HepG2 (cell line): Measurements from ENCODE around the gene SNRNP200. TPM values are rescaled to one million over a fixed set of nuclear protein-coding genes. Genes with fewer than 3 reads are reported as not detected.

Experiments used
- ARHGAP35 ChIP-seq: sonication (generic); formaldehyde crosslinking; IDR thresholded peaks from 2 replicates; pipeline ENCODE4 v1.9.0; 2022; ENCODE audit warnings: mild to moderate bottlenecking, inconsistent platforms, moderate library complexity, missing genetic modification reagents, borderline replicate concordance
- ASH2L ChIP-seq: fragments of 300-600, 200-600 bp; sonication (generic); IDR thresholded peaks from 2 replicates; pipeline ENCODE4 v1.7.0; 2017; ENCODE audit warnings: low read depth, mild to moderate bottlenecking, moderate library complexity, mixed read lengths, low read length; ENCODE audit not compliant: insufficient read length
- CHD2 ChIP-seq: IDR thresholded peaks from 2 replicates; pipeline ENCODE4 v1.6.1; 2011; ENCODE audit warnings: low read depth, low read length, improper control_type of control experiment
- FOXC1 ChIP-seq: sonication (generic); formaldehyde crosslinking; IDR thresholded peaks from 2 replicates; pipeline ENCODE4 v1.8.0; 2022; ENCODE audit warnings: mild to moderate bottlenecking, missing genetic modification reagents, borderline replicate concordance
- HOXA7 ChIP-seq: sonication (generic); formaldehyde crosslinking; IDR thresholded peaks from 2 replicates; pipeline ENCODE4 v1.8.1; 2022; ENCODE audit warnings: mild to moderate bottlenecking, missing genetic modification reagents, moderate library complexity
- MED13 ChIP-seq: sonication (generic); formaldehyde crosslinking; IDR thresholded peaks from 2 replicates; pipeline ENCODE4 v1.5.0; 2020; ENCODE audit warnings: missing genetic modification reagents
- MTF1 ChIP-seq: sonication (generic); formaldehyde crosslinking; IDR thresholded peaks from 2 replicates; pipeline ENCODE4 v1.5.0; 2020; ENCODE audit warnings: missing genetic modification reagents
- NCOA1 ChIP-seq: sonication (generic); formaldehyde crosslinking; IDR thresholded peaks from 2 replicates; pipeline ENCODE4 v1.9.0; 2021; ENCODE audit warnings: missing genetic modification reagents
- NFE2L1 ChIP-seq: sonication (generic); formaldehyde crosslinking; IDR thresholded peaks from 2 replicates; pipeline ENCODE4 v1.4.0; 2020; ENCODE audit warnings: missing genetic modification reagents, mild to moderate bottlenecking, borderline replicate concordance
- RAD51 ChIP-seq: fragments of 450-650 bp; IDR thresholded peaks from 2 replicates; pipeline ENCODE4 v1.6.1; 2016; ENCODE audit warnings: borderline replicate concordance
- RBFOX2 ChIP-seq: fragments of 200-400 bp; formaldehyde crosslinking; IDR thresholded peaks from 2 replicates; pipeline ENCODE4 v1.6.1; 2017; ENCODE audit warnings: low read depth, mild to moderate bottlenecking, low read length
- RXRA ChIP-seq: sonication (generic); formaldehyde crosslinking; IDR thresholded peaks from 2 replicates; pipeline ENCODE4 v1.5.1; 2020; ENCODE audit warnings: missing genetic modification reagents
- TGIF2 ChIP-seq: IDR thresholded peaks from 2 replicates; pipeline ENCODE4 v1.6.1; 2016; ENCODE audit warnings: control low read depth, missing compliant biosample characterization
- ZMYM4 ChIP-seq: sonication (generic); formaldehyde crosslinking; IDR thresholded peaks from 2 replicates; pipeline ENCODE4 v1.8.1; 2023; ENCODE audit warnings: mild to moderate bottlenecking, missing genetic modification reagents
- ZNF451 ChIP-seq: sonication (generic); formaldehyde crosslinking; IDR thresholded peaks from 2 replicates; pipeline ENCODE4 v1.5.0; 2020; ENCODE audit warnings: mild to moderate bottlenecking, missing genetic modification reagents
- ZNF564 ChIP-seq: sonication (generic); formaldehyde crosslinking; IDR thresholded peaks from 2 replicates; pipeline ENCODE4 v1.8.1; 2023; ENCODE audit warnings: mild to moderate bottlenecking, missing genetic modification reagents
- ZNF883 ChIP-seq: sonication (generic); formaldehyde crosslinking; IDR thresholded peaks from 2 replicates; pipeline ENCODE4 v1.5.1; 2020; ENCODE audit warnings: mild to moderate bottlenecking, missing genetic modification reagents; ENCODE audit errors: not compliant biosample characterization
- ZZZ3 ChIP-seq: sonication (generic); formaldehyde crosslinking; IDR thresholded peaks from 2 replicates; pipeline ENCODE4 v1.4.0; 2020; ENCODE audit warnings: missing genetic modification reagents, mild to moderate bottlenecking, borderline replicate concordance
- polyA plus RNA-seq, 8 experiments: library from polyadenylated mRNA; depleted of rRNA in 3 of 8; stranded (reverse) in 7 of 8; unstranded in 1 of 8; fragments of >200 nt; fragmentation: Illumina TruSeq in 4 of 8; extraction: Trizol in 4 of 8; gene quantifications; 2 replicates each; pipeline versions ENCODE4 v1.2.1 to v1.2.3, GENCODE V29; 2011 to 2016; ENCODE audit warnings: low read depth in 4 of 8, missing spikeins in 1 of 8, mixed read lengths in 1 of 8; ENCODE audit not compliant: insufficient read depth in 1 of 8
- total RNA-seq, 5 experiments: library from RNA; depleted of rRNA; stranded (reverse); fragments of >200 nt; fragmentation: Illumina TruSeq; extraction: Trizol; gene quantifications; 2 replicates each; pipeline ENCODE4 v1.2.3, GENCODE V29; 2016; ENCODE audit warnings: low read depth in 1 of 5
- TF ChIP-seq, protein P1 (sequence below): sonication (generic); formaldehyde crosslinking; IDR thresholded peaks from 2 replicates; pipeline ENCODE4 v1.5.1; 2020; ENCODE audit warnings: mild to moderate bottlenecking, missing genetic modification reagents, moderate library complexity
- TF ChIP-seq, protein P2 (sequence below): sonication (generic); formaldehyde crosslinking; IDR thresholded peaks from 2 replicates; pipeline ENCODE4 v1.8.0; 2023; ENCODE audit warnings: mild to moderate bottlenecking, missing genetic modification reagents
- TF ChIP-seq, protein P3 (sequence below): sonication (generic); formaldehyde crosslinking; conservative IDR thresholded peaks from 2 replicates; pipeline ENCODE4 v1.8.0; 2022; ENCODE audit warnings: low read depth, missing genetic modification reagents
- TF ChIP-seq, protein P4 (sequence below): IDR thresholded peaks from 2 replicates; pipeline ENCODE4 v1.6.1; 2016
- TF ChIP-seq, protein P5 (sequence below), 2 experiments: IDR thresholded peaks; 2 replicates each; pipeline ENCODE4 v1.6.1; 2011 to 2012; ENCODE audit warnings: low read length in 2 of 2, borderline replicate concordance in 1 of 2, low read depth in 1 of 2, mild to moderate bottlenecking in 1 of 2, moderate library complexity in 1 of 2

SNRNP200 gene
- total and polyA plus RNA-seq, 2 of the 13 experiments (the other 11 are each of a cell fraction or from before 2014, with no cell fraction given) = 99.0 to 232 TPM

DNA sequence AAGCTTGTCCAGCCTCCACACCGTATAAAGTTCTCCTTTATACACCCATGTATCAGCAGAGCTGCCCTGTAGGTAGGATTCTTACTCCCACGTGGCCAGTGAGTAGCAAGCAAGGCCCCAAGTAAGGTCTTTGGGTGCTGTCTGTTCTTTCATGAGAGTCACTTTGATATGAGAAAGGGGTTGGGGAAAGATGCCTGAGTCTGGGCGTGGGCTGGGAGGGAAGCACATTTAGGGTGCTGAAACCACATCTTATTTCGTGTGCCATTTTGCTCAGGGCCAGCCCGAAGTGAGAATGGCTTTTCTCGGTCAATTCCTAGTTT, 19.3 kb upstream of the SNRNP200 start (continued):
- no peak for TF ChIP-seq ZZZ3 (CRISPR knock-in tag)
- 0 out of 2 replicates have a peak, but pooled peaks have one; percentile 9 for TF ChIP-seq ZNF564 (CRISPR knock-in tag)
- no peak for TF ChIP-seq ZNF883
- no peak for TF ChIP-seq ARHGAP35 (CRISPR knock-in tag)
- TF ChIP-seq HOXA7 (CRISPR knock-in tag) = no peak
- TF ChIP-seq RBFOX2 = no peak
- TF ChIP-seq CHD2 = no peak
- TF ChIP-seq, protein P1, sequence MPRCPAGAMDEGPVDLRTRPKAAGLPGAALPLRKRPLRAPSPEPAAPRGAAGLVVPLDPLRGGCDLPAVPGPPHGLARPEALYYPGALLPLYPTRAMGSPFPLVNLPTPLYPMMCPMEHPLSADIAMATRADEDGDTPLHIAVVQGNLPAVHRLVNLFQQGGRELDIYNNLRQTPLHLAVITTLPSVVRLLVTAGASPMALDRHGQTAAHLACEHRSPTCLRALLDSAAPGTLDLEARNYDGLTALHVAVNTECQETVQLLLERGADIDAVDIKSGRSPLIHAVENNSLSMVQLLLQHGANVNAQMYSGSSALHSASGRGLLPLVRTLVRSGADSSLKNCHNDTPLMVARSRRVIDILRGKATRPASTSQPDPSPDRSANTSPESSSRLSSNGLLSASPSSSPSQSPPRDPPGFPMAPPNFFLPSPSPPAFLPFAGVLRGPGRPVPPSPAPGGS = no peak
- TF ChIP-seq ZMYM4 (CRISPR knock-in tag) = no peak
- TF ChIP-seq RAD51 = no peak
- TF ChIP-seq NCOA1 (CRISPR knock-in tag) = no peak
- no peak for TF ChIP-seq TGIF2 (CRISPR knock-in tag)
- 0 out of 2 replicates have a peak, but pooled peaks have one; percentile 9 for TF ChIP-seq FOXC1 (CRISPR knock-in tag)
- no peak for TF ChIP-seq MTF1 (CRISPR knock-in tag)
- TF ChIP-seq, protein P2, sequence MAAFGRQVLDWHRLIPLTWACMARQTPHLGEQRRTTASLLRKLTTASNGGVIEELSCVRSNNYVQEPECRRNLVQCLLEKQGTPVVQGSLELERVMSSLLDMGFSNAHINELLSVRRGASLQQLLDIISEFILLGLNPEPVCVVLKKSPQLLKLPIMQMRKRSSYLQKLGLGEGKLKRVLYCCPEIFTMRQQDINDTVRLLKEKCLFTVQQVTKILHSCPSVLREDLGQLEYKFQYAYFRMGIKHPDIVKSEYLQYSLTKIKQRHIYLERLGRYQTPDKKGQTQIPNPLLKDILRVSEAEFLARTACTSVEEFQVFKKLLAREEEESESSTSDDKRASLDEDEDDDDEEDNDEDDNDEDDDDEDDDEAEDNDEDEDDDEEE = no peak
- TF ChIP-seq, protein P3, sequence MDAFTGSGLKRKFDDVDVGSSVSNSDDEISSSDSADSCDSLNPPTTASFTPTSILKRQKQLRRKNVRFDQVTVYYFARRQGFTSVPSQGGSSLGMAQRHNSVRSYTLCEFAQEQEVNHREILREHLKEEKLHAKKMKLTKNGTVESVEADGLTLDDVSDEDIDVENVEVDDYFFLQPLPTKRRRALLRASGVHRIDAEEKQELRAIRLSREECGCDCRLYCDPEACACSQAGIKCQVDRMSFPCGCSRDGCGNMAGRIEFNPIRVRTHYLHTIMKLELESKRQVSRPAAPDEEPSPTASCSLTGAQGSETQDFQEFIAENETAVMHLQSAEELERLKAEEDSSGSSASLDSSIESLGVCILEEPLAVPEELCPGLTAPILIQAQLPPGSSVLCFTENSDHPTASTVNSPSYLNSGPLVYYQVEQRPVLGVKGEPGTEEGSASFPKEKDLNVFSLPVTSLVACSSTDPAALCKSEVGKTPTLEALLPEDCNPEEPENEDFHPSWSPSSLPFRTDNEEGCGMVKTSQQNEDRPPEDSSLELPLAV (CRISPR knock-in tag) = no peak
- TF ChIP-seq MED13 (CRISPR knock-in tag) = no peak
- TF ChIP-seq NFE2L1 = no peak
- TF ChIP-seq ASH2L = no peak
- TF ChIP-seq, protein P4, sequence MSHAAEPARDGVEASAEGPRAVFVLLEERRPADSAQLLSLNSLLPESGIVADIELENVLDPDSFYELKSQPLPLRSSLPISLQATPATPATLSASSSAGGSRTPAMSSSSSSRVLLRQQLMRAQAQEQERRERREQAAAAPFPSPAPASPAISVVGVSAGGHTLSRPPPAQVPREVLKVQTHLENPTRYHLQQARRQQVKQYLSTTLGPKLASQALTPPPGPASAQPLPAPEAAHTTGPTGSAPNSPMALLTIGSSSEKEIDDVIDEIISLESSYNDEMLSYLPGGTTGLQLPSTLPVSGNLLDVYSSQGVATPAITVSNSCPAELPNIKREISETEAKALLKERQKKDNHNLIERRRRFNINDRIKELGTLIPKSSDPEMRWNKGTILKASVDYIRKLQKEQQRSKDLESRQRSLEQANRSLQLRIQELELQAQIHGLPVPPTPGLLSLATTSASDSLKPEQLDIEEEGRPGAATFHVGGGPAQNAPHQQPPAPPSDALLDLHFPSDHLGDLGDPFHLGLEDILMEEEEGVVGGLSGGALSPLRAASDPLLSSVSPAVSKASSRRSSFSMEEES (CRISPR knock-in tag) = 0 out of 2 replicates have a peak, but pooled peaks have one; percentile 5
- no peak for TF ChIP-seq ZNF451 (CRISPR knock-in tag)
- TF ChIP-seq RXRA (CRISPR knock-in tag) = no peak; the same call in 1 of the 2 replicates
- TF ChIP-seq, protein P5, sequence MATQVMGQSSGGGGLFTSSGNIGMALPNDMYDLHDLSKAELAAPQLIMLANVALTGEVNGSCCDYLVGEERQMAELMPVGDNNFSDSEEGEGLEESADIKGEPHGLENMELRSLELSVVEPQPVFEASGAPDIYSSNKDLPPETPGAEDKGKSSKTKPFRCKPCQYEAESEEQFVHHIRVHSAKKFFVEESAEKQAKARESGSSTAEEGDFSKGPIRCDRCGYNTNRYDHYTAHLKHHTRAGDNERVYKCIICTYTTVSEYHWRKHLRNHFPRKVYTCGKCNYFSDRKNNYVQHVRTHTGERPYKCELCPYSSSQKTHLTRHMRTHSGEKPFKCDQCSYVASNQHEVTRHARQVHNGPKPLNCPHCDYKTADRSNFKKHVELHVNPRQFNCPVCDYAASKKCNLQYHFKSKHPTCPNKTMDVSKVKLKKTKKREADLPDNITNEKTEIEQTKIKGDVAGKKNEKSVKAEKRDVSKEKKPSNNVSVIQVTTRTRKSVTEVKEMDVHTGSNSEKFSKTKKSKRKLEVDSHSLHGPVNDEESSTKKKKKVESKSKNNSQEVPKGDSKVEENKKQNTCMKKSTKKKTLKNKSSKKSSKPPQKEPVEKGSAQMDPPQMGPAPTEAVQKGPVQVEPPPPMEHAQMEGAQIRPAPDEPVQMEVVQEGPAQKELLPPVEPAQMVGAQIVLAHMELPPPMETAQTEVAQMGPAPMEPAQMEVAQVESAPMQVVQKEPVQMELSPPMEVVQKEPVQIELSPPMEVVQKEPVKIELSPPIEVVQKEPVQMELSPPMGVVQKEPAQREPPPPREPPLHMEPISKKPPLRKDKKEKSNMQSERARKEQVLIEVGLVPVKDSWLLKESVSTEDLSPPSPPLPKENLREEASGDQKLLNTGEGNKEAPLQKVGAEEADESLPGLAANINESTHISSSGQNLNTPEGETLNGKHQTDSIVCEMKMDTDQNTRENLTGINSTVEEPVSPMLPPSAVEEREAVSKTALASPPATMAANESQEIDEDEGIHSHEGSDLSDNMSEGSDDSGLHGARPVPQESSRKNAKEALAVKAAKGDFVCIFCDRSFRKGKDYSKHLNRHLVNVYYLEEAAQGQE (IDR thresholded peaks at IDR 0.05; ENCODE audit: borderline replicate concordance in 1 of 2, low read depth in 1 of 2, low read length in 2 of 2) = no peak
